EH (cell line): ENCODE measurements around the gene BACH2.
A peak's percentile ranks its signal among the peaks of the same experiment; 100 is the strongest.
"Not testable (repeated sequence)": the region's sequence is repeated elsewhere in the genome, so short reads cannot be mapped to it uniquely, and the experiment has no call there.

Source experiments
- DNase-seq: peaks from one replicate; pipeline ENCODE4 v3.0.0-alpha.2; 2015; ENCODE audit warnings: low read depth

The BACH2 gene

DNA sequence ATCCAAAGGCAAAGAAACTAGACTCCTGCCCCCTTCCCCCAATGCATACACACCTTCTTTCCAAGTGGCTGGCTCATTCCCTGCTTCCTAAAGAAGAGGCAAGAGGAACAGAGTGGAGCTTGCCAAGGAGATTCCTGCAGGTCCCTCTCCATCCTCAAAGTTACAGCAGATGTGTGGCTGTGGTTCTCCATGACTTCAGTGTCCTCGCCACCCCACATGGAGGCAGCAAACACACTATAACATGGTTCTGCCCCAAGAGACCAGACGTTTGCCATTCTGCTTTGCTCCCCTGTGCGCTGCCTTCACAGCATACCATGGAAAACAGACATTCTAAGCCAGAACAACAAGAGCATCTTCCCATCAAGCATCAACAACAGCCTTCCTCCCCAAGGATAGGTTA, 84.4 kb downstream of the BACH2 start:
- no peak for DNase-seq

DNA sequence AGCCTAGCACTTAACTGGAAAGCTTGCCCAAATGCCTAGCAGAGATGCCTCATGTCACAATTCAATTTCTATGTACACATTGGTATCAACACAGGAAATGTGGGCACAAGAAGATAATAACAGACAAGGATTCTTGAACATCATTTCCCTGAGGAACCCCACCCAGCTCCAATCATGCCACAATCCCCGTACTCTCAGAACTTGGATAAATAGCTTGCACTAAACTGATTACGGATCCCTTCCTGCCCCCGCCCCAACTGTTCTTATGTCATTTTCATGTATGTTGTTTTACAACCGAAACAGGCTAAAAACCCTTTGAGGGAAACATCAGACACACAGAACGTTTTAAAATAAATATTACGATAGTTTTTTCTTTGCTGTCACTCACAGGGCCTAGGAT, 87.1 kb downstream of the BACH2 start:
- DNase-seq, result no peak

- not testable (repeated sequence) for DNase-seq
These were observed 88.0 kb downstream of the BACH2 start for GRCh38 chr6:90208690-90209089.

DNA sequence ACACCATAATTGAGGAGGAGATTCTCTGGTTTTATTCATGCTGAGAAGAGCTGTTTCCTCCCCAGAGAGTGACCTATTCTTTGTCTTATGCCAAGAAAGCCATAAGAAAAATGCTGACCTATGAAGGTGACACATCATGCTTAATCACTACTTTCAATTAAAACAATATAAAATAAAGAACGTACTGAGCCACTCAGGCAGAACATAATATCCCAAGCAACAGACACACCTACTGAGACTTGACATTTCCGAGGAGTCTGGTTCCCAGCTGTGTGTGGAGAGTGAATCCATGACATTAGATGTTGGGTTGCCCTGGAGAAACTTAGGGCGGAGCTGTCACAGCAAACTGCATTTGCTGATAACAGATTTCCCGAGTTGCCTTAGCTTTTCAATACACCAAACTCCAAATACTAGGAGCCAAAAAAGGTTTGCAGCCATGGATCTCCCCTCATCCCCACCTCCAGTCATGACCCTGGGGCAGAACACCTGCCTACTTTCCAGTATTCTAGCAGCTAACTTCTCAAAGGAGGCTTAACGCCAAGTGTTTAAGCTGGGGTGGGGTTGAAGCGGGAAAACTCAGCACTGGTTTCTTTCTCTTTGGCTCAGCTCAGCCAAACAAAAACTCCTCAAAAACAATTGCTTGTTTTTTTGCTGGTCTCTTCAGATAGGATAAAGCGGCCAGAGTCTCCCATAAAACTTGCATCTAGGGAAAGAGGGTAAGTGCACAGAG, 92.2 kb downstream of the BACH2 start:
- DNase-seq, result no peak

GRCh38 chr6:90203672-90204071, 93.0 kb downstream of the BACH2 start:
- DNase-seq, result no peak

- no peak for DNase-seq
These were observed 94.5 kb downstream of the BACH2 start for GRCh38 chr6:90202156-90202555.

GRCh38 chr6:90199900-90200299, 96.7 kb downstream of the BACH2 start:
- no peak for DNase-seq

DNA sequence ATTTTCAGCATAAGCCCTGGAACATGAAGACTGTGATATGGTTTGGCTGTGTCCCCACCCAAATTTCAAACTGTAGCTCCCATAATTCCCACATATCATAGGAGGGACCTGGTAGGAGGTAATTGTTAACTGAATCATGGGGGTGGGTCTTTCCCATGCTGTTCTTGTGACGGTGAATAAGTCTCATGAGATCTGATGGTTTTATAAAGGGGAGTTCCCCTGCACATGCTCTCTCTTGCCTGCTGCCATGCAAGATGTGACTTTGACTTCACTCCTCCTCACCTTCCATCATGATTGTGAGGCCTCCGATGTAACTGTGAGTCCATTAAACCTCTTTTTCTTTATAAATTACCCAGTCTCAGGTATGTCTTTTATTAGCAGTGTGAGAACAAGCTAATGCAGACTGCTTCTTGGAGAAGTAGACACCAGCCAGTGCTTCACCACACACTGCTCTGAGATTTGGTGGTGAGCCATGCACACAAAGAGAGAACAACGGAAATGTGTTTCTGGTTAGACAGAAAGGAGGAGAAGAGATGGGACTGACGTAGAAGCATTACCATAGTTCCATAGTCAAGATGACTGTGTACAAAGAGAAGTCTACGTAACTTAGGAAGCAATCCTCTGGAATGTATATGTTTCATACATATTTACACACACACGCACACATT, 97.8 kb downstream of the BACH2 start:
- DNase-seq, result no peak

- peak; percentile 55 for DNase-seq
These were observed 98.7 kb downstream of the BACH2 start for GRCh38 chr6:90197854-90198496.

- DNase-seq, result no peak
These were observed 101.4 kb downstream of the BACH2 start for GRCh38 chr6:90195094-90195829.

- DNase-seq, result peak; percentile 65
These were observed 102.2 kb downstream of the BACH2 start for GRCh38 chr6:90194371-90194841.

DNA sequence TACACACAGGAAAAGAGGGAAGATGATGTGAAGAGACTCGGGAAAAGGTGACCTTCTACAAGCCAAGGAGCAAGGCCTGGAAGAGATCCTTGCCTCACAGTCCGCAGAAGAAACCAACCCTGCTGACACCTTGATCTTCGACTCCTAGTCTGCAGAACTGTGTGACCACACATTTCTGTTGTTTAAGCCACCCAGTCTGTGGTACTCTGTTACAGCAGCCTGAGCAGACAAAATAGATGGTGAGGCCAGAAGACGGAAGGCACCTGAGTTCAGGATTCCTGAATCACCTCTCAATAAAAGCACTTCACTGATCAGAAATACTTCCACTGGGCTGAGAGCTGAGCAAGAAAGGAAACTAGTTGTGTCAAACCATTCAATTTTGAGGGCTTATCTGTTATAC, 103.3 kb downstream of the BACH2 start:
- DNase-seq, result no peak

- DNase-seq, result no peak
These were observed 103.8 kb downstream of the BACH2 start for GRCh38 chr6:90192857-90193256.

DNA sequence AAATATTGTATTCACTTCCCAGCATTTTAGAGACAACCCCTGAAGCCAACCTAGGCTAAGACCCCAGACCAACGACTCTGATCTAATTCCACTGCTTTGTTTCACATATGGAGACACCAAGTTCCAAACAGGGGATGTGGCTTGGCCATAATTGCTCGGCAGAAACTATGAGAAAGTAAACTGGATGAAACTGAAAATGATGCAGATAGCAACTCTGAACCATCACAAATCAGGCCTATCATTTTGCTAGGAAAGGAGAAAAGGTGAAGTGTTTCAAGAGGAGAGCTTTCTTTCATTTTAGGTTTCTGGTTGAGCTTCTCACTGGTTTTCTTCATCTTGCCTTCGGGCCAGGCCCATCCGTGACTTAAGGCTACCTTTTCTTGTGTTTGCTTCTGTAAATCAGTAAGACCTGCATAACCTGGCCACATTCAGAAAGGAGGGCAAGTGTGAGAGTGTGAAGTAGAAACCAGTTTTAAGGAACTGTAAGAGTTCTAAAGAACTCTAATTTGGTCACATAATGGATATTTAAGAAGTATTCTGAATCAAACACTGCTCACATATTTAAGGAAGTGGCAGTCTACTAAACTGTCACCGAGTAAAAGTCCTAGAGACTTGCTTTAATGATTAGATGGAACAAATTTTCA, 105.8 kb downstream of the BACH2 start:
- no peak for DNase-seq

- DNase-seq, result peak; percentile 10
These were observed 106.5 kb downstream of the BACH2 start for GRCh38 chr6:90190131-90190530.

- no peak for DNase-seq
These were observed 109.1 kb downstream of the BACH2 start for GRCh38 chr6:90187437-90188121.

DNA sequence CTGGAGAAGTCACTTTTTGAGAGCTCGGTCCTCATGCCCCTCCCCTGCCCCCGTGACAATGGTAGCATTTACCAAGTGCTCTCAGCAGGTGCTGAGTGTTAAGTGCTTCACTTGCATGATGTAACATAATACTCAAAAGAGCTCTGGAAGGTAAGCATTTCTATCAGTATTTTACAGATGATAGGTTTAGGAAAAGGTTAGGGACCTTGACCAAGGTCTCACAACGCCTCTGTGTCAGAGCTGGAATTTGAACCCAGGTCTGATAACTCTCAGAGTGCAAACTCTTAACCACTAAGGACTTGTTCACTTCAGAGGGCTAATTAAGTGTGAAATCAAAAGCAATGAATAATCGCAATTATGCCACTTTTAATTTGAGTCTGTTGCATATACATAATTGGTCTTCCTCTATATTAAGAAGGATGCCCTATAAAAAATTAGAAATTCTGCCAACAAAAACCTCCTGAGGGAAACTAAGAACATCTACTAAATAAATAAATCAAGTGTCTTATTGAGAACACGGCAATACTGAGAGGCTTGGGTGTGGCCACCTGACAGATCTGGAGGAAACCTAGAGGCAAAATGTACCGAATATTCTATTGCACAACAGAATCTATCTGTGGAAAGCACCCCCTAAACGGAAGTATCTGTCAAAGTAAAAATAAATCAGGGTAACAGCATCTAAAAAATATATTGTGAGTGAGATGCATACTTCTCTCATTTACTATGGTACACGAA, 109.8 kb downstream of the BACH2 start:
- DNase-seq, result no peak

DNA sequence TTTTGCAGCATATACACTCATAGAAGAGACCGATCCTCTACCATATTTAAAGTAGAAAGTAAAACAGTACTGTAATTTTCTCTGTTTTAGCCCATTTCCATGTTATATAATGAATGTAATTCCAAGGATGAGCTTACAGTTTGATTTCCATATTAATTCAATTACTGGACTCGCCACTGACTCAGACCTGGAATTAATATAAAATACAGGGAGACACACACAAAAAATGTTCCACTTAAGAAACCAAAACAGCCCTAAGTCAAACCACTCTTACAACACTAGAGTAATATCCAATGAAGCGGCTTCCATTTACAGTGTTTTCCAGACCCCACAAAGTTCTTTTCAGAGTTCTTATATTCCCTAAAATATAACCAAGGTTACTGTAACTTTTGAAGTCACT, 110.6 kb downstream of the BACH2 start:
- DNase-seq, result no peak

DNA sequence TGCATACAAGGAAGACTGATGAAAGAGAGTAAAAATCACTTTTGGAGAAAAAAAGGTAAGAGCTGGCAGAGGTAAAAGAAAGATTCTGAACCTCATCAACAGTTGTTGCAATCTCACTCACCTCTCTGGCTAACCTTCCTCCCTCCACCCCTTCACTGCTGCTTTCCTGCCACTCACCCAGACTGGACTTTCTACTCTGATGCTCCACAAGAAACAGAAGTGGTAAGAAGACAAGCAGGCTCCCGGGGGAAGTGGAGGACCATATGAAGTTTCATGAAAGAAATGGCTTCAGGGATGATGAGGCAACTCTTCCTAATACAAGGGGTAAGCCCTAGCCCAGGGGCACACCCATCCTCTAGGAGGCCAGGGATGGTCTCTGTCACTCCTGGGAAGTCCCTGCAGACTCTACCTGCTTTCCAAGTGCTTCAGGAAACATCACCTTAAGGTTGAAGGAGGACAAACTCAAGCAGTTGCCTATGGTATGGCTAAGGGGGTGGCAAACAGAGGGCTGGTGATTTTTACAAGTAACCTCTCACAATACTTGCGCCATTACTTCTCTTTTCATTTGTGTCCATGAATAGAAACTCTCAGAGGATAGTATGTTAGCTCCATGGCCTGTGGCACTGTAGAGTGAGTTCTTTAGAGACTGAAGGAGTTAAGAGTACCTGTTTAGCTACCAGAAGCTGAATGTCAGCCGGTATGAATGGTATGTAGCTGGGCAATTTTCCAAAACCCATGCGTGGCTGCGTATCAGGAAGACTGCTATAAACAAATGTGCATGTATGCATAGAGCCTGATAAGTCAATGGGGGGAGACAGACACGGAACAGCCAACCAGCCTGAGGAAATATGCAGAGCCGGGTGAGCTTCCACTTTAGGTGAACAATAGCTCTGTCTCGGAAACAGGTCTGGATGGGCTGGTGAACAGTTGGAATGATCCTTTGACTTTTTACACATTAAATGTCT, 112.0 kb downstream of the BACH2 start:
- DNase-seq, result no peak
